ENCODE data around the gene SPRR5.

- TF ChIP-seq EP300 (IDR thresholded peaks at IDR 0.05) (no peak), POLR2AphosphoS5 (IDR thresholded peaks at IDR 0.05) (no peak), POLR2A (IDR thresholded peaks at IDR 0.05) (no peak), CTCF (IDR thresholded peaks at IDR 0.05) (no peak)
Measured at GRCh38 chr1:152953761-152954160, 6.8 kb downstream of the SPRR5 start.
